ENCODE measurements around the gene ADAMTS12. TPM values are rescaled to one million over a fixed set of nuclear protein-coding genes. Genes with fewer than 3 reads are reported as not detected.
A peak's percentile ranks its signal among the peaks of the same experiment; 100 is the strongest.

The ADAMTS12 gene
- total RNA-seq, 1 experiment from 2014 or later, result 0.05 TPM

DNA sequence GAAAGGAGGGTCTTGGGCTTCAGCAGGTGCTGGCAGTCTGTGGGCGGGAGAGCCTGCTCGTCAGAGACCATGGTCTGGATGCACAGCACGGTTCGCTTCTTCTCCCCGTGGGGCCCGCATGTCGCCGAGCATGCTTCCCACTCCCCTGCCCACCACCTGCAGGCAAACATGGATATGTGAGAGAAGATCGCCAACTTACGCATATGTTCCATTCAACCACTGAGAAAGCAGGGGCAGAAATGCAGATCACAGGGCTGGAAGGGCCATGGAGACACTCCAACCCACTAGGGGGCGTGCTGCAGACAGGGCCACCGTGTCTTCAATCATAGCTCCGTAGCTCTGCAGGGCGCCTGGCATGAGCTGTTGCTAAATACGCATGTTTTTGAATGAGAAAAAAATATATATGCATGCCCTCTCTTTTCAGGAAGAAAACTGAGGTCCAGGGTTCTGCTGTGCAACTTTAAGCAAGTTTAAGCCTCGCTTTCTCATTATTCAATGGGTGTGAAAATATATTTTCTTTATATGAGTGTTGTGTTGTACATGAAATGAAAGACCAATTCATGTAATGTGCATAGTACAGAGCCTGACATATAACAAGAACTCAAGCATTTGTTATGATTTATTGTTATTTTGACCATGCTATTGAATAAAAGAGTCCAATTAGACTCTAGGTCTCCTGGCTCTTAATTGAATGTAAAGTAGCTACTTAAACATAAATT is 303.0 kb downstream of the ADAMTS12 start:
- ChIA-PET CTCF (interaction anchor here (0.6 to 2.0 kb wide), 19 partner anchors 8 to 382 kb away, joined by 3 to 24 read pairs (median 5); partner anchors contain the start of gene TARS1), POLR2A (interaction anchor here (0.6 kb wide), 1 partner anchor 346 kb away, joined by 3 read pairs; no protein-coding TSS in a partner anchor), RAD21 (ENCODE audit: low non-redundant PET in 1 of 2, low total read pairs in 2 of 2, uncharacterized antibody in 2 of 2, unreplicated experiment in 2 of 2) (no interaction called here)
- Histone ChIP-seq H3K4me3 (replicated peaks in 1 of 2; ENCODE audit: low read depth in 1 of 2, low read length in 2 of 2) (no peak overlapping the region), H4K20me1 (ENCODE audit: insufficient read depth) (no peaks in the 10 kb centered on the region), H3K9me2 (ENCODE audit: insufficient read depth) (no peaks in the 10 kb centered on the region), H3K4me2 (ENCODE audit: low read length) (peak overlapping the region; percentile 18; the same call in 1 of the 2 replicates), H3K79me2 (ENCODE audit: insufficient read depth, low read length) (no peaks in the 10 kb centered on the region), H3K27ac (ENCODE audit: low read depth, low read length) (no peak overlapping the region), H3K36me3 (ENCODE audit: control insufficient read depth in 1 of 2, insufficient read depth in 2 of 2, low read length in 2 of 2) (no peaks in the 10 kb centered on the region), H3K9me3 (ENCODE audit: control insufficient read depth in 1 of 2, insufficient read depth in 1 of 2, low read depth in 1 of 2, low read length in 2 of 2) (no peaks in the 10 kb centered on the region), H3K9ac (ENCODE audit: low read length) (no peak overlapping the region), H2AFZ (ENCODE audit: low read depth, low read length, poor library complexity, severe bottlenecking) (peak overlapping the region; percentile 76), H3K27me3 (ENCODE audit: insufficient read depth, low read length) (peaks cover 8% of the 10 kb centered on the region), H3K4me1 (ENCODE audit: control insufficient read depth in 1 of 2, insufficient read depth in 2 of 2, low read length in 2 of 2) (no peaks in the 10 kb centered on the region)
- no TSS peak for BruUV-seq (replicated peaks)
- DNase-seq (ENCODE audit: low read depth, low spot score) (peak; percentile 47), ATAC-seq (peak; percentile 100)
- TF ChIP-seq RAD21 (IDR thresholded peaks at IDR 0.05; ENCODE audit: low read depth) (peak; percentile 51), EGR1 (IDR thresholded peaks at IDR 0.05; ENCODE audit: low read depth) (no peak), CBX3 (IDR thresholded peaks at IDR 0.05; ENCODE audit: low read depth) (peak; percentile 69; the same call in 1 of the 2 replicates)
- TF ChIP-seq, protein P1, sequence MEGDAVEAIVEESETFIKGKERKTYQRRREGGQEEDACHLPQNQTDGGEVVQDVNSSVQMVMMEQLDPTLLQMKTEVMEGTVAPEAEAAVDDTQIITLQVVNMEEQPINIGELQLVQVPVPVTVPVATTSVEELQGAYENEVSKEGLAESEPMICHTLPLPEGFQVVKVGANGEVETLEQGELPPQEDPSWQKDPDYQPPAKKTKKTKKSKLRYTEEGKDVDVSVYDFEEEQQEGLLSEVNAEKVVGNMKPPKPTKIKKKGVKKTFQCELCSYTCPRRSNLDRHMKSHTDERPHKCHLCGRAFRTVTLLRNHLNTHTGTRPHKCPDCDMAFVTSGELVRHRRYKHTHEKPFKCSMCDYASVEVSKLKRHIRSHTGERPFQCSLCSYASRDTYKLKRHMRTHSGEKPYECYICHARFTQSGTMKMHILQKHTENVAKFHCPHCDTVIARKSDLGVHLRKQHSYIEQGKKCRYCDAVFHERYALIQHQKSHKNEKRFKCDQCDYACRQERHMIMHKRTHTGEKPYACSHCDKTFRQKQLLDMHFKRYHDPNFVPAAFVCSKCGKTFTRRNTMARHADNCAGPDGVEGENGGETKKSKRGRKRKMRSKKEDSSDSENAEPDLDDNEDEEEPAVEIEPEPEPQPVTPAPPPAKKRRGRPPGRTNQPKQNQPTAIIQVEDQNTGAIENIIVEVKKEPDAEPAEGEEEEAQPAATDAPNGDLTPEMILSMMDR (IDR thresholded peaks at IDR 0.05 in 2 of 3, conservative IDR thresholded peaks at IDR 0.05 in 1 of 3; ENCODE audit: borderline replicate concordance in 1 of 3, insufficient read depth in 1 of 3, low read depth in 2 of 3, low read length in 2 of 3), result peak; percentile 24 to 93 (median 92); a peak in 4 of 6 replicates
- intact Hi-C loops (cut with micrococcal nuclease), result loop anchor here (10.0 kb wide), 1 partner anchor 144 kb away; the partner anchor contains the start of gene TARS1

DNA sequence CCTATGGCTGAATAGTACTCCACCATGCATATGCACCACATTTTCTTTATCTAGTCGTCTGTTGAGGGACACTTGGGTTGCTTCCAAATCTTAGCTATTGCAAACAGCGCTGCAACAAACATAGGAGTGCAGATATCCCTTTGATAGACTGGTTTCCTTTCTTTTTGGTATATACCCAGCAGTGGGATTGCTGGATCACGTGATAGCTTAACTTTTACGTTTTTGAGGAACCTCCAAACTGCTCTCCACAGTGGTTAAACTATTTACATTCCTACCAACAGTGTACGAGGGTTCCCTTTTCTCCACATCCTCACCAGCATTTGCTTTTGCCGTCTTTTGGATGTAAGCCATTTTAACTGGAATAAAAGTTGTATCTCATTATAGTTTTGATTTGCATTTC is 308.5 kb downstream of the ADAMTS12 start:
- POLR2A ChIA-PET, result no interaction called here
- no TSS peak for BruUV-seq (replicated peaks)
- Histone ChIP-seq H4K20me1 (ENCODE audit: insufficient read depth) (no peaks in the 10 kb centered on the region), H3K9me2 (ENCODE audit: insufficient read depth) (no peaks in the 10 kb centered on the region), H3K79me2 (ENCODE audit: insufficient read depth, low read length) (no peaks in the 10 kb centered on the region), H3K9me3 (ENCODE audit: control insufficient read depth in 1 of 2, insufficient read depth in 1 of 2, low read depth in 1 of 2, low read length in 2 of 2) (no peaks in the 10 kb centered on the region), H3K9ac (ENCODE audit: low read length) (no peak overlapping the region), H3K27ac (ENCODE audit: low read depth, low read length) (no peak overlapping the region), H3K27me3 (ENCODE audit: insufficient read depth, low read length) (peaks cover 22% of the 10 kb centered on the region), H3K4me3 (replicated peaks in 1 of 2; ENCODE audit: low read depth in 1 of 2, low read length in 2 of 2) (no peak overlapping the region), H2AFZ (ENCODE audit: low read depth, low read length, poor library complexity, severe bottlenecking) (no peak overlapping the region), H3K4me2 (ENCODE audit: low read length) (no peak overlapping the region), H3K36me3 (ENCODE audit: control insufficient read depth in 1 of 2, insufficient read depth in 2 of 2, low read length in 2 of 2) (no peaks in the 10 kb centered on the region), H3K4me1 (ENCODE audit: control insufficient read depth in 1 of 2, insufficient read depth in 2 of 2, low read length in 2 of 2) (no peaks in the 10 kb centered on the region)
- ATAC-seq (no peak), DNase-seq (ENCODE audit: low read depth, low spot score) (no peak)
- intact Hi-C loops (cut with micrococcal nuclease), result loop anchor here (10.0 kb wide), 1 partner anchor 139 kb away; the partner anchor contains the start of gene TARS1
- RAD21 ChIA-PET (ENCODE audit: low non-redundant PET in 1 of 2, low total read pairs in 2 of 2, uncharacterized antibody in 2 of 2, unreplicated experiment in 2 of 2), result no interaction called here
- TF ChIP-seq EZH2phosphoT487 (IDR thresholded peaks at IDR 0.05; ENCODE audit: borderline replicate concordance) (no peak), SRF (IDR thresholded peaks at IDR 0.05; ENCODE audit: low read depth) (no peak), POLR2A (IDR thresholded peaks at IDR 0.05; ENCODE audit: borderline replicate concordance, extremely low read depth, insufficient read depth, insufficient read length) (no peak), ATF3 (IDR thresholded peaks at IDR 0.05) (no peak), JUND (IDR thresholded peaks at IDR 0.05) (no peak), YY1 (IDR thresholded peaks at IDR 0.05; ENCODE audit: extremely low read depth, insufficient replicate concordance, low read depth, low read length) (no peak), ZNF274 (IDR thresholded peaks at IDR 0.05; ENCODE audit: low read depth, low read length) (no peak), TCF7L2 (IDR thresholded peaks at IDR 0.05; ENCODE audit: borderline replicate concordance, extremely low read depth, insufficient read depth, insufficient read length) (no peak), SP1 (IDR thresholded peaks at IDR 0.05; ENCODE audit: low read depth) (no peak), FOSL1 (IDR thresholded peaks at IDR 0.05; ENCODE audit: low read depth) (no peak), EZH2 (IDR thresholded peaks at IDR 0.05) (no peak), CEBPB (IDR thresholded peaks at IDR 0.05; ENCODE audit: low read depth) (no peak)
- TF ChIP-seq, protein P1 (IDR thresholded peaks at IDR 0.05 in 2 of 3, conservative IDR thresholded peaks at IDR 0.05 in 1 of 3; ENCODE audit: borderline replicate concordance in 1 of 3, insufficient read depth in 1 of 3, low read depth in 2 of 3, low read length in 2 of 3), result no peak
- CTCF ChIA-PET, result no interaction called here

Data from HCT116 (cell line).